HepG2 (cell line): Measurements from ENCODE around the gene MUL1. TPM values are rescaled to one million over a fixed set of nuclear protein-coding genes. Genes with fewer than 3 reads are reported as not detected.

Experiments
- ATAC-seq: fragments of 200-7000 bp; cut with Tn5 transposase; 3 replicates; pipeline ENCODE4 v1.9.1; 2020; ENCODE audit warnings: mild to moderate bottlenecking, moderate library complexity
- BruUV-seq: library from RNA; stranded (reverse); fragments of 400-500 nt; replicated peaks from 2 replicates; lab custom pipeline; 2021; lab: Mats Ljungman, UMichigan
- CTCF ChIA-PET: fragments of 300-600 bp; formaldehyde crosslinking; extraction: SDS; loops from one replicate; lab custom pipeline; 2021; ENCODE audit warnings: low total read pairs, inconsistent platforms, low intra/inter-chr PET ratio; lab: Yijun Ruan, JAX
- POLR2A ChIA-PET: fragments of 350-600 bp; sonication (Branson Sonifier 250); formaldehyde crosslinking; loops from one replicate; lab custom pipeline; 2020; ENCODE audit warnings: antibody characterized with exemption, inconsistent platforms; lab: Yijun Ruan, JAX
- DNase-seq: peaks from one replicate; pipeline ENCODE4 v3.0.0-alpha.2; 2015; ENCODE audit warnings: low spot score
- FAIRE-seq: peaks from 3 replicates; lab custom pipeline; 2011; peaks lifted over from hg19 to GRCh38; lab: Jason Lieb, UNC
- H2AFZ ChIP-seq: one replicate; pipeline ENCODE4 v1.6.1; 2011; ENCODE audit warnings: low read length, inconsistent platforms
- H3K27ac ChIP-seq: fragments of 300-600 bp; 3 replicates; pipeline ENCODE4 v1.8.0; 2011; ENCODE audit warnings: mixed run types, mild to moderate bottlenecking, mixed read lengths, low read length, inconsistent platforms; ENCODE audit not compliant: insufficient read depth; ENCODE audit errors: extremely low read length
- H3K27me3 ChIP-seq, 2 experiments: fragments of 200-600 bp in 1 of 2; 2 replicates in 1 of 2; 3 replicates in 1 of 2; pipeline versions ENCODE4 v1.6.0 to v1.8.0; 2011; ENCODE audit warnings: low read length in 2 of 2, mild to moderate bottlenecking in 2 of 2, moderate library complexity in 2 of 2, inconsistent platforms in 1 of 2; ENCODE audit not compliant: insufficient read depth in 2 of 2, control insufficient read depth in 1 of 2
- H3K36me3 ChIP-seq, 2 experiments: fragments of 200-600 bp in 1 of 2; replicated peaks in 1 of 2; 2 replicates in 1 of 2; 3 replicates in 1 of 2; pipeline versions ENCODE4 v1.5.1 to v1.8.0; 2011; ENCODE audit warnings: low read length in 2 of 2, inconsistent platforms in 1 of 2; ENCODE audit not compliant: insufficient read depth in 2 of 2, control insufficient read depth in 1 of 2
- H3K4me1 ChIP-seq: 2 replicates; pipeline ENCODE4 v1.5.1; 2012; ENCODE audit warnings: low read length, inconsistent platforms; ENCODE audit not compliant: insufficient read depth
- H3K4me2 ChIP-seq: 2 replicates; pipeline ENCODE4 v1.6.0; 2011; ENCODE audit warnings: low read depth, low read length, inconsistent platforms
- H3K4me3 ChIP-seq, 3 experiments: fragments of 200-600 bp in 1 of 3; sonication (generic), shearing (Covaris generic) in 1 of 3; replicated peaks in 1 of 3; 2 replicates each; pipeline ENCODE4 v1.5.1; 2011 to 2016; ENCODE audit warnings: low read length in 3 of 3, inconsistent platforms in 2 of 3, low read depth in 2 of 3, mild to moderate bottlenecking in 2 of 3, control low read depth in 1 of 3, mixed read lengths in 1 of 3; ENCODE audit not compliant: insufficient read depth in 1 of 3
- H3K79me2 ChIP-seq: one replicate; pipeline ENCODE4 v1.6.1; 2011; ENCODE audit warnings: low read length, inconsistent platforms; ENCODE audit not compliant: insufficient read depth
- H3K9ac ChIP-seq: 2 replicates; pipeline ENCODE4 v1.6.0; 2011; ENCODE audit warnings: mild to moderate bottlenecking, low read depth, low read length, inconsistent platforms; ENCODE audit not compliant: insufficient read depth
- H3K9me3 ChIP-seq: 2 replicates; pipeline ENCODE4 v1.5.1; 2012; ENCODE audit warnings: mild to moderate bottlenecking, low read length
- H4K20me1 ChIP-seq: 2 replicates; pipeline ENCODE4 v1.6.0; 2011; ENCODE audit warnings: inconsistent platforms, mild to moderate bottlenecking, low read length, moderate library complexity; ENCODE audit not compliant: insufficient read depth
- ATF7 ChIP-seq, 2 experiments: fragments of 450-650 bp in 1 of 2; sonication (generic) in 1 of 2; formaldehyde crosslinking in 1 of 2; IDR thresholded peaks; 2 replicates each; pipeline versions ENCODE4 v1.4.0 to v1.6.1; 2016 to 2020; ENCODE audit warnings: antibody characterized with exemption in 1 of 2, mild to moderate bottlenecking in 1 of 2, missing genetic modification reagents in 1 of 2
- CCAR2 ChIP-seq: fragments of 200-400 bp; formaldehyde crosslinking; optimal IDR thresholded peaks from 2 replicates; pipeline ENCODE3; 2018; ENCODE audit warnings: low read depth, mild to moderate bottlenecking, low read length, moderate library complexity
- ERF ChIP-seq: IDR thresholded peaks from 2 replicates; pipeline ENCODE4 v1.6.1; 2018; ENCODE audit warnings: missing biosample characterization, missing genetic modification reagents
- NAIF1 ChIP-seq: sonication (generic); formaldehyde crosslinking; IDR thresholded peaks from 2 replicates; pipeline ENCODE4 v1.5.0; 2020; ENCODE audit warnings: mild to moderate bottlenecking, missing genetic modification reagents, borderline replicate concordance
- REPIN1 ChIP-seq: sonication (generic); formaldehyde crosslinking; IDR thresholded peaks from 2 replicates; pipeline ENCODE4 v1.8.0; 2022; ENCODE audit warnings: missing genetic modification reagents, low read depth, mild to moderate bottlenecking, borderline replicate concordance
- RXRB ChIP-seq: IDR thresholded peaks from 2 replicates; pipeline ENCODE4 v1.6.1; 2016; ENCODE audit warnings: borderline replicate concordance, missing genetic modification reagents, missing compliant biosample characterization
- SAP130 ChIP-seq: IDR thresholded peaks from 2 replicates; pipeline ENCODE4 v1.6.1; 2016; ENCODE audit warnings: low read depth
- STAT5B ChIP-seq: sonication (generic); formaldehyde crosslinking; IDR thresholded peaks from 2 replicates; pipeline ENCODE4 v1.4.0; 2020; ENCODE audit warnings: missing genetic modification reagents
- TEAD3 ChIP-seq: optimal IDR thresholded peaks from 2 replicates; pipeline ENCODE3; 2016; ENCODE audit warnings: borderline replicate concordance
- XRCC5 ChIP-seq: fragments of 200-400 bp; formaldehyde crosslinking; optimal IDR thresholded peaks from 2 replicates; pipeline ENCODE3; 2017; ENCODE audit warnings: mild to moderate bottlenecking, low read length
- ZBTB38 ChIP-seq: sonication (generic); formaldehyde crosslinking; IDR thresholded peaks from 2 replicates; pipeline ENCODE4 v1.5.1; 2020; ENCODE audit warnings: mild to moderate bottlenecking, missing genetic modification reagents
- ZNF580 ChIP-seq: IDR thresholded peaks from 2 replicates; pipeline ENCODE4 v1.6.1; 2016; ENCODE audit warnings: low read depth, borderline replicate concordance
- ZNF7 ChIP-seq: IDR thresholded peaks from 2 replicates; pipeline ENCODE4 v1.6.1; 2016; ENCODE audit warnings: missing biosample characterization, missing genetic modification reagents
- WGBS: methylation state at CpG from one replicate; pipeline ENCODE4 v1.1.6; 2017; ENCODE audit warnings: low lambda C conversion rate; 5-methylcytosine and 5-hydroxymethylcytosine counted together
- in situ Hi-C: cut with HindIII; loops from 2 replicates; pipeline ENCODE4 v1.10.0; 2017; ENCODE audit warnings: low pct_unique_long_range_greater_than_20kb; ENCODE audit not compliant: extremely low pct_ligation_motif_present
- intact Hi-C: fragments of 100-400 bp; cut with micrococcal nuclease; formaldehyde crosslinking; loops from one replicate; pipeline ENCODE4 v1.10.0; 2022; ENCODE audit not compliant: unreplicated experiment
- polyA plus RNA-seq, 8 experiments: library from polyadenylated mRNA; depleted of rRNA in 3 of 8; stranded (reverse) in 7 of 8; unstranded in 1 of 8; fragments of >200 nt; fragmentation: Illumina TruSeq in 4 of 8; extraction: Trizol in 4 of 8; gene quantifications; 2 replicates each; pipeline versions ENCODE4 v1.2.1 to v1.2.3, GENCODE V29; 2011 to 2016; ENCODE audit warnings: low read depth in 4 of 8, missing spikeins in 1 of 8, mixed read lengths in 1 of 8; ENCODE audit not compliant: insufficient read depth in 1 of 8
- total RNA-seq, 5 experiments: library from RNA; depleted of rRNA; stranded (reverse); fragments of >200 nt; fragmentation: Illumina TruSeq; extraction: Trizol; gene quantifications; 2 replicates each; pipeline ENCODE4 v1.2.3, GENCODE V29; 2016; ENCODE audit warnings: low read depth in 1 of 5
- TF ChIP-seq, protein P1 (sequence below): sonication (generic); formaldehyde crosslinking; IDR thresholded peaks from 2 replicates; pipeline ENCODE4 v1.5.1; 2020; ENCODE audit warnings: mild to moderate bottlenecking, moderate library complexity, missing genetic modification reagents

MUL1 gene
- total and polyA plus RNA-seq, 2 of the 13 experiments (the other 11 are each of a cell fraction or from before 2014, with no cell fraction given): 21.5 to 26.5 TPM

DNA sequence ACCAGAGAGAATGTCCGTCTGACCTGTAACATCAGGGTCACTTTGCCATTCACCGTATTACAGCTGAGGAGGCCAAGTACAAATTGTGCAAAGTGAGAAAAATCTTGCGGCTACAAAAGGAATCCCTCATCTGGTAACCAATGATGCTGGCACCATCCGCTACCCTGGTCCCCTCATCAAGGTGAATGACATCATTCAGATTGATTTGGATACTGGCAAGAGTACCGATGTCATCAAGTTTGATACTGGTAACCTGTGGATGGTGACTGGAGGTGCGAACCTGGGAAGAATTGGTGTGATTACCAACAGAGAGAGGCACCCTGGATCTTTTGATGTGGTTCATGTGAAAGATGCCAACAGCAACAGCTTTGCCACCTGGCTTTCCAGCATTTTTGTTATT lies 18.3 kb upstream of the MUL1 start:
- no peak for FAIRE-seq
- H3K36me3 ChIP-seq: no peaks in the 10 kb centered on the region
- no peaks in the 10 kb centered on the region for H3K9me3 ChIP-seq
- H3K27me3 ChIP-seq: peaks cover 0 to 15% of the 10 kb centered on the region in 2 experiments; a peak in 1 of 5 replicates
- ChIA-PET CTCF (interaction anchor here (1.3 kb wide), 1 partner anchor 114 kb away, joined by 3 read pairs; no protein-coding TSS in a partner anchor), POLR2A (no interaction called here)
- H2AFZ ChIP-seq: no peak overlapping the region
- 28% methylated on average over 6 of the region's 6 CpGs for WGBS
- BruUV-seq: no TSS peak
- no peaks in the 10 kb centered on the region for H4K20me1 ChIP-seq
- no peak overlapping the region for H3K4me3 ChIP-seq
- no peak overlapping the region for H3K9ac ChIP-seq
- peaks cover 7% of the 10 kb centered on the region for H3K4me1 ChIP-seq
- no peaks in the 10 kb centered on the region for H3K79me2 ChIP-seq
- DNase-seq: no peak
- TF ChIP-seq CCAR2: no peak
- no peak for TF ChIP-seq NAIF1 (CRISPR knock-in tag)
- peak; percentile 66 for TF ChIP-seq ATF7 (IDR thresholded peaks at IDR 0.05)
- no peak for TF ChIP-seq ATF7 (CRISPR knock-in tag; IDR thresholded peaks at IDR 0.05)
- intact Hi-C loops: no loop called here
- H3K4me2 ChIP-seq: no peak overlapping the region
- no peak for ATAC-seq
- in situ Hi-C loops: no loop called here
- H3K27ac ChIP-seq: no peak overlapping the region

DNA sequence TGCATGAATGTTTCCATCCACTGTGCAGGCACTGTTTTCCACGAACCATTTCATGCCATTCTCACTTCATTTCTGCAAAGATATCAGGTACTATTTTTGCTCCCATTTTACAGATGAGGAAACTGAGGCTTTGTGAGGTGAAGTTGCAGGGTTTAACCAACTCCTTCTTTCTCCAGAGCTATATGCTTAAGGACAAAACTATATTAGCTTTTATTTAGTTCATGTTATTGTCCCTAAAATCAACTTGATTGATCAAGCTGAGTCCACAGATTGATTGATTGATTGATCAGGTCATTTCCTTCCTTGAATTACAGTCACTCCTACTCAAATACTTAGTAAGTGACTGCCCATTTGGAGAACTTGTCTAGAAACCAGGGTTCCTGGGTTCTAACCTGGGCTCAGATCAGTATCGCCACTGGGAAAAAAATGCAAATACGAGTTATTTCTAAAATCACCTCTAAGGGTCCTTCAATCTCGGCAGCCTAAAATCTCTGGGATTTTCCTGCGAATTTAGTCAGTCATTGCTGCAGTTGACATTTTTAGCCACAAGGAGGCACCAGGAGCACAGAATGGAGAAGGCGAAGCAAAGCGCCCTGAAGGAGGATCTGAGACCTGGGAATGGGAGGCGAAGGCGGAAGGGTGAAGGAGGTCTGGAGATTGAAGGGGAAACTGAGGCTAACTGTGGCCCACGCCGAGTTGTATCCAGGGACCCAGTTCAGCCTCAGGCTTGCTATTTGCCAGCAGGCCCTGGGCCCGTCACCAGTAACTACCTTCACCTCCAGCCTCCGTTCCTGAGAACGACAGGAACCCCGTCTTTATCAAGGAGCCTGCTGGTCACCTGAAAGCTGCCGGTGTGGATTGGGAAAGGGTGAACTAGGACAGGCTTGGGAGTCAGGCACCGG lies 14.3 kb upstream of the MUL1 start:
- H2AFZ ChIP-seq: no peak overlapping the region
- intact Hi-C loops (loop anchor here (1.0 to 5.0 kb wide), 4 partner anchors 31 to 118 kb away; partner anchors contain the start of genes FAM43B and PINK1), in situ Hi-C loops (no loop called here)
- H3K4me3 ChIP-seq: no peak overlapping the region
- ChIA-PET POLR2A (interaction anchor here (1.9 kb wide), 1 partner anchor 30 kb away, joined by 6 read pairs; the partner anchor contains the start of gene FAM43B), CTCF (interaction anchor here (0.9 to 3.3 kb wide), 4 partner anchors 53 to 118 kb away, joined by 3 to 33 read pairs (median 14); partner anchors contain the start of gene PINK1)
- H3K4me1 ChIP-seq: peaks cover 5% of the 10 kb centered on the region
- WGBS: 30% methylated on average over 17 of the region's 17 CpGs
- BruUV-seq: no TSS peak
- ATAC-seq (peak; percentile 54), DNase-seq (peak; percentile 57), FAIRE-seq (peak; percentile 78)
- no peak overlapping the region for H3K4me2 ChIP-seq
- no peaks in the 10 kb centered on the region for H3K9me3 ChIP-seq
- H3K79me2 ChIP-seq: no peaks in the 10 kb centered on the region
- H4K20me1 ChIP-seq: no peaks in the 10 kb centered on the region
- H3K9ac ChIP-seq: no peak overlapping the region
- 0 out of 5 replicates have a peak, but pooled peaks cover 0 to 2% of the 10 kb centered on the region in 2 experiments for H3K27me3 ChIP-seq
- no peaks in the 10 kb centered on the region for H3K36me3 ChIP-seq
- H3K27ac ChIP-seq: no peak overlapping the region
- TF ChIP-seq ZBTB38 (CRISPR knock-in tag) (0 out of 2 replicates have a peak, but pooled peaks have one; percentile 17), ERF (CRISPR knock-in tag) (0 out of 2 replicates have a peak, but pooled peaks have one; percentile 31), STAT5B (CRISPR knock-in tag) (no peak), XRCC5 (peak; percentile 52), REPIN1 (CRISPR knock-in tag) (peak; percentile 42; the same call in 1 of the 2 replicates), ZNF580 (CRISPR knock-in tag) (peak; percentile 48; the same call in 1 of the 2 replicates), SAP130 (CRISPR knock-in tag) (0 out of 2 replicates have a peak, but pooled peaks have one; percentile 20), TEAD3 (CRISPR knock-in tag) (peak; percentile 16), ZNF7 (no peak), RXRB (CRISPR knock-in tag) (peak; percentile 15; the same call in 1 of the 2 replicates)
- TF ChIP-seq, protein P1, sequence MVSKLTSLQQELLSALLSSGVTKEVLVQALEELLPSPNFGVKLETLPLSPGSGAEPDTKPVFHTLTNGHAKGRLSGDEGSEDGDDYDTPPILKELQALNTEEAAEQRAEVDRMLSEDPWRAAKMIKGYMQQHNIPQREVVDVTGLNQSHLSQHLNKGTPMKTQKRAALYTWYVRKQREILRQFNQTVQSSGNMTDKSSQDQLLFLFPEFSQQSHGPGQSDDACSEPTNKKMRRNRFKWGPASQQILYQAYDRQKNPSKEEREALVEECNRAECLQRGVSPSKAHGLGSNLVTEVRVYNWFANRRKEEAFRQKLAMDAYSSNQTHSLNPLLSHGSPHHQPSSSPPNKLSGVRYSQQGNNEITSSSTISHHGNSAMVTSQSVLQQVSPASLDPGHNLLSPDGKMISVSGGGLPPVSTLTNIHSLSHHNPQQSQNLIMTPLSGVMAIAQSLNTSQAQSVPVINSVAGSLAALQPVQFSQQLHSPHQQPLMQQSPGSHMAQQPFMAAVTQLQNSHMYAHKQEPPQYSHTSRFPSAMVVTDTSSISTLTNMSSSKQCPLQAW (CRISPR knock-in tag): 0 out of 2 replicates have a peak, but pooled peaks have one; percentile 38
